Activated T-helper 9 cell treated with anti-CD3 and anti-CD28 coated beads, Interleukin-2, amount 50 U/mL, for 16 hours (primary cell): ENCODE results near the gene LIX1.

Source experiments
- DNase-seq: peaks from one replicate; pipeline ENCODE4 v3.0.0-alpha.2; 2020; ENCODE audit warnings: low read depth

Gene LIX1

GRCh38 chr5:97073420-97073819, 69.0 kb downstream of the LIX1 start:
- DNase-seq = no peak

- no peak for DNase-seq
These were observed 69.7 kb downstream of the LIX1 start for GRCh38 chr5:97072696-97073095.

- no peak for DNase-seq
These were observed 70.4 kb downstream of the LIX1 start for GRCh38 chr5:97071993-97072392.

GRCh38 chr5:97071101-97071500, 71.3 kb downstream of the LIX1 start:
- no peak for DNase-seq

GRCh38 chr5:97070234-97070633, 72.2 kb downstream of the LIX1 start:
- no peak for DNase-seq

GRCh38 chr5:97067296-97067850, 75.0 kb downstream of the LIX1 start:
- DNase-seq = no peak

- DNase-seq = no peak
These were observed 76.9 kb downstream of the LIX1 start for GRCh38 chr5:97065475-97065874.

- no peak for DNase-seq
These were observed 79.2 kb downstream of the LIX1 start for GRCh38 chr5:97063251-97063650.

GRCh38 chr5:97062046-97062445, 80.4 kb downstream of the LIX1 start:
- DNase-seq = no peak

GRCh38 chr5:97056263-97056662, 86.1 kb downstream of the LIX1 start:
- no peak for DNase-seq

GRCh38 chr5:97049175-97049574, 93.2 kb downstream of the LIX1 start:
- no peak for DNase-seq

GRCh38 chr5:97047076-97047475, 95.3 kb downstream of the LIX1 start:
- DNase-seq = no peak

- DNase-seq = no peak
These were observed 96.0 kb downstream of the LIX1 start for GRCh38 chr5:97046270-97046982.

- no peak for DNase-seq
These were observed 98.4 kb downstream of the LIX1 start for GRCh38 chr5:97044052-97044451.

- no peak for DNase-seq
These were observed 98.9 kb downstream of the LIX1 start for GRCh38 chr5:97043511-97043910.

- no peak for DNase-seq
These were observed 99.4 kb downstream of the LIX1 start for GRCh38 chr5:97042996-97043395.
